Fibroblast of skin of right quadriceps (primary cell): Measurements from ENCODE around the gene SNX25.
A peak's percentile ranks its signal among the peaks of the same experiment; 100 is the strongest.

ENCODE experiments used
- DNase-seq: peaks from one replicate; pipeline ENCODE4 v3.0.0-alpha.2; 2013

The SNX25 gene

DNA sequence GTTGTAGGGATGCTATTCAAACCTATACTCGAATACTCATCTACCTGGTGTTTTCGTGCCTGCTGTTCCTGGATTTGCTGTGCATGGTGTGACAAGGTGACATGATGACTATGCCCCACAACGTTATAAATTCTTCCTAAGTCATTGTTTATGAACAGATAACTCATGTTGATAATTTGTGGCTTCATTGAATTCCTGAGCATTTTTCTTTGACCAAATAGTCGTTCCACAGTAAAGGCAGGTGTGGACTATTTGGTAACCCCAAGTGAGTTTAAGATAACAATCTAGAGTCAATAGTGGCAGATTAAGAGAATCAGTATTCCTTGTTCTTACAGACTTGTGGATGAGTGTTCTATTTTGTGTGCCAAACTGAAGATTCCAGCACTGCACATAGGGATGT, 59.9 kb downstream of the SNX25 start:
- no peak for DNase-seq

DNA sequence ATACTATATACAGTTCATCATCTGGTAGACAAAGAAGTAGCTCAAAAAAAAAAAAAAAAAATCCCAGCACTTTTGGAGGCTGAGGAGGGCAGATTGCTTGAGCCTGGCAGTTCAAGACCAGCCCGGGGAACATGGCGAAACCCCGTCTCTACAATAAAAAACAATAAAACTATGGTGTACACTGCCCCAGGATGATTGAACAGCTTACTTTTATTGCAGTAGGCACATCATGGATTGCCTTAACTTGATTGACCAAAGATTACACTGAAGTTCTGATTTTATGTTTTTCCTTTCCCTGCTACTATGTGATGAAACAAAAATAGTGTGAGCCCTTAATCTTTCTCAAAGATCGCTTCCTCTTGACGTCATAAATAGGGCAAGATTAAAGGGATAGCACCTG, 60.6 kb downstream of the SNX25 start:
- no peak for DNase-seq

DNA sequence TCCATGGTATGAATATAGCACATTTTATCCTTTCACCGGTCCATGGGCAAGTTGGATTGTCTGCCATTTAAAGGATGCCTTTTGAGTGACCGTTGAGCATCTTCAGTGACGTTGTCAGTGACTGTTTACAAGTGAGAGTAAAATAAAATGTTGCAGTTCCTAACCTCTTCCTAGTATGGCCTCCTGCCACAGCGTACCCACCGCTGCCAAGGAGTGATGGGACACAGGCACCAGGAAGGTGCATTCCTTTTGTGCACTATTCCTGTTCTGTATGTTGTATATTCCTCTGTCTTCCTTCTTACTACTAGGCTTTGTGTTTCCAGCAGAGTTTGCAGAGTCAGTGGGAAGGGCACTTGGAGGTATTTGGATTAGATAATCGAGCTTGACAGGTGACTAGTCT, 61.5 kb downstream of the SNX25 start:
- DNase-seq = no peak

DNA sequence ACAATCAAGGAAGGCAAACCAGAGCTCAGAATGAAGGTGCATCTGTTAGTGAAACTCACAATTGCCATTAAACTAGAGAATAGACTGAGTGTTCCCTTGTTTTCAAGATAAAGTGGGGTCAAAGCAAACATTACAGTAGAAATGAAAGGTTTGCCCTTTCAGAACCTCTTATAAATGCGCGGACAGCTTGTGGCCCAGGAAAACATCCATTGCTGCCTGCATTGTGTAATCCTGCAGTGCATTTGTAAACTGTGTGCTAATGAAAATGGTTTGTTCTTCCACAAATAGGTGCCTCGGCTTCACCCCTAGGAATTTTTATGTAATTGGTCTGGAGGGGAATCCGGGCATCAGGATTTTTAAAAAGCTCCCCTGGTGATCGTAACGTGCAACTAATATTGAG, 62.8 kb downstream of the SNX25 start:
- no peak for DNase-seq

DNA sequence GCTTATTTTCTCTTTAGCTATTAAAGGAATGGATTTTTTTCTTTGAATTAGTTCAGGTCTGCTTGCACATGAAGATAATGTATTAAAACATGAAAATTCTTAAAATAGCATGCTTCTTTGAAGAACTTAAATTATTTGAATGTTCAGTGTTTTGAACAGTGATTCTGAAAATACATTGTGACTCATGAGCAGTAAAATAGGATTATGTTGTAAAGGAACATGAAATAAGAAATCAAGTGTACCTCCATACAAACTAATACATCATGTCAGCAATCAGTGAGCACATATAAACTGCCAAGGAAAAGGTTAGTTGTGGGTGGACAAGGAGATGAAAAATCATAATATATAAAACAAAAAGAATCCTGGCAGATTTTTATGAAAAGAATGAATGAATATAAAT, 66.1 kb downstream of the SNX25 start:
- peak; percentile 32 for DNase-seq

DNA sequence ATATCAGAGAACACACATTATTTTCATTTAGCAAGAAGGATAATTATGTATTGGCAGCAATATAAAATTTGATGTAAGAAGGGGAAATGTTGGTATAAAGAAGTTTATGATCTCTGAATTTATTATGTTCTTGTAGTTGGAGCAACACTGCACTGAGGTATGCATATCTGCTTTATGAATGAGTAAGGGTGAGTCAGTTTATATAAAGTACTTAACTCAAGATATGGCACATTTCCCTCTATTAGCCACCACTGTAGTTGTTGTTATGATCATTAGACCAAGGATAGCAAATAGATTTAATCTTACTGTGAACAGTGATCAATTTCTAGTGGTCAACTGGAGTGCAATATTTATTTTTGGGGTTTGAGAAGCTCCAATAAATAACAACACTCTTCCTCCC, 66.6 kb downstream of the SNX25 start:
- peak; percentile 47 for DNase-seq

DNA sequence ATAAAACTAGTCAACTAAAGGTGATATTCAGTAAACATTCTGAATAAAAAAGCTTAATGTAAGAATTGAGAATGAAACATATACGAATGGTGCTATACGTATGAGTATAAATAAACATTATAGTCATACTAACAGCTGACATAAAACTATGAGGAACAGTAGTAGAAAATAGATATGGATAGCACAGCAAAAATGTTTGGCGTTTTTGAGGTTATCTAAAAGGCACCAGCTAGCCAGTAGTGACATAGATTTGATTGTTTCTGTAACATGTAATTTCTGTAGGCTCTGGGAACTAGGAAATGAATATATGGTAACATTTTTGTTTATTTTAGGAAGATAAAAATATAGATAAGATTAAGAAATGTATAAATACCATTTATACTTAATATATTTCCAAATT, 69.3 kb downstream of the SNX25 start:
- no peak for DNase-seq

GRCh38 chr4:185280608-185281007, 71.2 kb downstream of the SNX25 start:
- no peak for DNase-seq

- DNase-seq = peak; percentile 25
These were observed 73.6 kb downstream of the SNX25 start for GRCh38 chr4:185282968-185283367.

DNA sequence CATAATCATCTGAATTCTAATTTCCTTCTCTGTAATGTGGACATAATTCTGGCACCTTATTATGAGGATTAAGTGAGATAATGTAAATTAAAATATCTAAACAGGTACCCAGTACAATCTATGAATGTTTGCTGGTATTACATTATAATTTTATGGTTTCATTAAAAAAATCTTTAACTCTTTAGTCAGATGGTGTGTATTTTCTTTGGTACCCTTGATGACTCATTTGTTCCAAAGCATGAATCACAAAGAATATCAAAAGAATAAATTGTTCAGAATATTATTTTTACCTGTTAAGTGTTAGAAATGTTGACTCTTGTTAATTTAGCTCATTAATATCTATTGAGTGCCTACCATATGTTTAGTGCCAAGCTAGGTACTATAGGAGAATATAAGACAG, 74.3 kb downstream of the SNX25 start:
- peak; percentile 15 for DNase-seq

GRCh38 chr4:185285632-185286393, 76.4 kb downstream of the SNX25 start:
- no peak for DNase-seq

GRCh38 chr4:185286571-185286970, 77.2 kb downstream of the SNX25 start:
- DNase-seq = no peak

- DNase-seq = no peak
These were observed 77.6 kb downstream of the SNX25 start for GRCh38 chr4:185287031-185287430.

- DNase-seq = no peak
These were observed 80.7 kb downstream of the SNX25 start for GRCh38 chr4:185290018-185290607.

DNA sequence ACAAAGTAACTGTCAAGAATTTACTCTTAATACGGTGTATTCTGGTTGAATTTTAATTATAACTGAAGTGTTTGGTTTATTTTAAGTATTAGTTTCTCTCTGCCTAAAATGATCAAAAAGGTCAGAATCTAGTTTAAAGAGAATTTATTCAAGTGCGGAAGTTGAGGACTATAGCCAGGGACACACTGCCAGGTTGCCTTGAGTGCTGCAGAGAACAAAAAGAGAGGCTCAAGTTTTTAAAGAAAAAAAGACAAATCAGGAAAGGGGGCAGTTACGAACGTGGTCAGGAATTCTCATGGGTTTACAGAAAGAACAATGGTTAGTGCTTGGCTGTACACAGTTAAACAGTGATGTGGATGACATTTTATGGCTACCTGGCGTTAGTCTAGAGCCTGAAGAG, 81.3 kb downstream of the SNX25 start:
- DNase-seq = no peak

- no peak for DNase-seq
These were observed 83.8 kb downstream of the SNX25 start for GRCh38 chr4:185293202-185293601.

DNA sequence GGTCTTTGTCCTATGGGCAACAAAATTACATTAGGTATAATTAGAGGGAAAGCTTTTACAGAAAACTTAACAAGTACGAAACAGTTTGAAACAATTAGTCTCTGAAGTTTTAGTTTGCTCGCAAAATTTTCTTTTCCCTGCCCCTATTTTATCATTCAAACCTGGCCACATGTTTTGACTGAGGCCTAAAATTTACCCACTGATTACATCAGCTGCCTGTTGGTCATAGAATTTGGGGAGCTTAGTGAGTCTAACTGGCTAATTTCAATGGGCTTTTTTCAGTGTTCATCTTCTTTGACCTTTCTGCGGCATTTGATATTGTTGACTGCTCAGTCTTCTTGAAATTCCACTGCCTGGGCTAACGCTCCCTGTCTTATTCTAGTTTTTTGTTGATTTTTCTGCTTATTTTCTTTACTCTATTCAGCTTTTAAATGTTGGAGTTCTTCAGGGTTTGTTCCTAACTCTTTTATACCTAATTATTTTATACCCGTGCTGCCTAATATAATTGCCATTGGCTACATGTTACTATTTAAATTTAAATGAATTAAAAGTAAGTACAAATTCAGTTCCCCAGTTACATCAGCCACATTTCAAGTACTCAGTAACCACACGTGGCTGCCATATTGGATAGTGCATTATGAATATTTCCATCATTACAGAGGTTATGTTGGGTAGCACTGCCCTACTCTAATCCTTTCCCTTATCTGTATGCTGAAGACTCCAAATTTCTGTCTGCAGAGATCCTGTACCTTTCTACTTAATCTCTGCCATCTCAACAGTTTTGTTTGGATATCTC, 87.5 kb downstream of the SNX25 start:
- DNase-seq = no peak

GRCh38 chr4:185298728-185299430, 89.5 kb downstream of the SNX25 start:
- DNase-seq = no peak

DNA sequence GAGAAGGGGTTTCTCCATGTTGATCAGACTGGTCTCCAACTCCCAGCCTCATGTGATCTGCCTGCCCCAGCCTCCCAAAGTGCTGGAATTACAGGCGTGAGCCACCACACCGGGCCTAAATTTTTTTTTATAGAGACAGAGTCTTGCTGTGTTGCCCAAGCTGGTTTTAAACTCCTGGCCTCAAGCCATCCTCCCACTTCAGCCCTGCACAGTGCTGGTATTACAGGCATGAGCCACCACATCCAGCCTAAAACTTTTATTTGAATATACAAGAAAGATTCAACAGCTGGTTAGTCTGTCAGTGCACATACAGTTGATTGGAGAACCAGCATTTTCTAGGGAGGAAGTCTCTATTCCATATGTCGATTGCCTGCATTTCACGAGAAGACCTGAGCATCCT, 95.1 kb downstream of the SNX25 start:
- no peak for DNase-seq

GRCh38 chr4:185304944-185305690, 95.7 kb downstream of the SNX25 start:
- DNase-seq = peak; percentile 31

DNA sequence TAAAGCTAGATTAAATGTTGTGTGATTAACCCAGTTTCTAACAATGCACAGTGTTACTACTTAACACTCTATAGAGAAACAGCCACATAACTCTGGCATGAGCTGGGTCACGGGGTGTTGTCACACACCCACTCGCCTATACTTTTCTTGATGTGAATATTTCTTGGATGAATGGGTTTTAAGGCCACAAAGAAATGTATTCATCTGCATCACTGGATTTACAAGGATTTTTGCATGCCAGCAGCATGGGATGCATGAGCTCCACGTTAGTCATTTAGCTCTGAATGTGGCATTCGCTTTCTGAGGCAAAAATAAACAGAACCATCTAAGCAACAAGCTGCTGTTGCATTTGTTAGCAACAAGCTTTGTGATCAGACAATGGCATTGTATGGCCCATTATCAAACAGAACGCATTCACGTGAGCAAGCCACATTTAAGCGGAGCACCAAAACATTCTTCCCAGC, 96.6 kb downstream of the SNX25 start:
- peak; percentile 95 for DNase-seq

DNA sequence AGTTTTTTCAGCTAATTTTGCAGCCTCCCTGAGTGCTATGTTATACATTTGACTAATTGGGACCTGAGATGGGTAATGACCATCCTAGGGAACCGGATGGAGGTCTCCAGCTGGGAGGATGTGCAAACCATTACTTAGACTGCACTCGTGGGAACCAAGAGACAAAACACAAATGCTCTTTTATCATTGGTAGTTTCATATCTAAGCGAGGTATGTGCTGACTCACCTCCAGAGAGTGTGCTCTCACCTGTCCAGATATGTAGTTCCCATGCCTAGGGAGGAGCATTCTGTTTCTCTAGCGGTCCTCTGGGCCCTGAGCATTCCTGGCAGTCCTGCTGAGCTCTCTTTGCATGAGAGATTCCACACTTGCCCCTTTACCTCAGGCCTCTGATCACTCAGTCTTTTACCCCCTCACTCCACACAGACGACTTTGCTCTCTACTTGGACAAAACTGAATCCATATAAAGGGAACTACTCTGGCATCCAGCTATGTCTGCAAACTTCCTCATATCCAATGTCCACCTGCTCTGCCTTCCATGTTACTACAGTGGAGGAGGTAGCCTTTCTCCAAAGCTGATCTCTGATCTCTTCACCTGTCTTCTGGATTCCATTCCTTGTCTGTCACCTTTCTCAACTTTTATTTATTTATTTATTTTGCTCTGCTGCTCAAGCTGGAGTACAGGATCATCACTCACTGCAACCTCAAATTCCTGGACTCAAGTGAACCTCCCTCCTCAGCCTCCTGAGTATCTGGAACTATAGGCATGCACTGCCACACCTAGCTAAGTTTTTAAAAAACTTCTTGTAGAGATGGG, 97.9 kb downstream of the SNX25 start:
- DNase-seq = no peak
